K562 treated with DMSO at 1 percent for 48 hours (cell line): ENCODE results near the gene OPN1MW3. TPM values are rescaled to one million over a fixed set of nuclear protein-coding genes. Genes with fewer than 3 reads are reported as not detected.

ENCODE experiments used
- total RNA-seq: library from RNA; unstranded; fragments of 300-600 nt; gene quantifications from 2 replicates; pipeline ENCODE4 v1.2.3, GENCODE V29; 2022; ENCODE audit warnings: low replicate concordance; ENCODE audit errors: extremely low read depth

Gene OPN1MW3
- total RNA-seq = not detected in 2 replicates

GRCh38 chrX:154257282-154257681, at the start of gene OPN1MW3:
Gene OPN1MW3 (plus strand): TSS chrX:154257582. CDS start chrX:154257620, 38 bp downstream.

DNA sequence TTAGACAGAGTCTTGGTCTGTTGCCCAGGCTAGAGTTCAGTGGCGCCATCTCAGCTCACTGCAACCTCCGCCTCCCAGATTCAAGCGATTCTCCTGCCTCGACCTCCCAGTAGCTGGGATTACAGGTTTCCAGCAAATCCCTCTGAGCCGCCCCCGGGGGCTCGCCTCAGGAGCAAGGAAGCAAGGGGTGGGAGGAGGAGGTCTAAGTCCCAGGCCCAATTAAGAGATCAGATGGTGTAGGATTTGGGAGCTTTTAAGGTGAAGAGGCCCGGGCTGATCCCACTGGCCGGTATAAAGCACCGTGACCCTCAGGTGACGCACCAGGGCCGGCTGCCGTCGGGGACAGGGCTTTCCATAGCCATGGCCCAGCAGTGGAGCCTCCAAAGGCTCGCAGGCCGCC, 37.9 kb upstream of the OPN1MW3 start, which contains the start of gene OPN1MW2:
OPN1MW2 (plus strand) TSS at position 301 of the 400 bp plus-strand sequence; CDS start at position 361, 60 bp downstream.

GRCh38 chrX:154294791-154295574, 37.6 kb downstream of the OPN1MW3 start, which contains the start of gene TEX28:
Gene TEX28 (minus strand): TSS chrX:154295124. CDS start chrX:154292117, 3,007 bp downstream.

GRCh38 chrX:154295664-154296310, 38.4 kb downstream of the OPN1MW3 start, which contains the start of gene TKTL1:
Gene TKTL1 (plus strand): TSS chrX:154295795. CDS start chrX:154295860, 65 bp downstream.

Other genes starting within 250 kb of the OPN1MW3 start
- gene IRAK1, start 237.7 kb upstream of the OPN1MW3 start, total RNA-seq = not detected in 2 replicates
- gene MECP2, start 159.9 kb upstream of the OPN1MW3 start, total RNA-seq = 1,743 TPM in 1 of 2 replicates, not detected in the other
- not detected in 2 replicates for gene OPN1LW, start 113.3 kb upstream of the OPN1MW3 start, total RNA-seq
- not detected in 2 replicates for gene OPN1MW, start 75.0 kb upstream of the OPN1MW3 start, total RNA-seq
- gene OPN1MW2, start 37.8 kb upstream of the OPN1MW3 start, total RNA-seq = not detected in 2 replicates
- not detected in 2 replicates for gene TEX28, start 37.5 kb downstream of the OPN1MW3 start, total RNA-seq
- not detected in 2 replicates for gene TKTL1, start 38.2 kb downstream of the OPN1MW3 start, total RNA-seq
- 349 TPM in 1 of 2 replicates, not detected in the other for gene FLNA, start 117.1 kb downstream of the OPN1MW3 start, total RNA-seq
- not detected in 2 replicates for gene EMD, start 121.7 kb downstream of the OPN1MW3 start, total RNA-seq
- 7,940 and 9,888 TPM in 2 replicates for gene RPL10, start 140.8 kb downstream of the OPN1MW3 start, total RNA-seq
- gene DNASE1L1, start 151.7 kb downstream of the OPN1MW3 start, total RNA-seq = not detected in 2 replicates
- not detected in 2 replicates for gene TAFAZZIN, start 154.0 kb downstream of the OPN1MW3 start, total RNA-seq
- gene ATP6AP1, start 171.1 kb downstream of the OPN1MW3 start, total RNA-seq = 191 TPM in 1 of 2 replicates, not detected in the other
- not detected in 2 replicates for gene GDI1, start 179.6 kb downstream of the OPN1MW3 start, total RNA-seq
- gene FAM50A, start 186.6 kb downstream of the OPN1MW3 start, total RNA-seq = 772 TPM in 1 of 2 replicates, not detected in the other
- not detected in 2 replicates for gene PLXNA3, start 200.7 kb downstream of the OPN1MW3 start, total RNA-seq
- gene LAGE3, start 221.7 kb downstream of the OPN1MW3 start, total RNA-seq = 555 TPM in 1 of 2 replicates, not detected in the other
- gene UBL4A, start 229.0 kb downstream of the OPN1MW3 start, total RNA-seq = not detected in 2 replicates
- not detected in 2 replicates for gene SLC10A3, start 233.0 kb downstream of the OPN1MW3 start, total RNA-seq